Breast epithelium (tissue), 3 donors: ENCODE results near the gene HOXC10.
A peak's percentile ranks its signal among the peaks of the same experiment; 100 is the strongest.

Source experiments
- POLR2A ChIP-seq: fragments of 450-650 bp; IDR thresholded peaks from one replicate; pipeline ENCODE4 v1.6.1; 2016; ENCODE audit warnings: antibody characterized with exemption, mild to moderate bottlenecking, moderate library complexity
- POLR2AphosphoS5 ChIP-seq, 3 donors: sonication (generic); formaldehyde crosslinking; IDR thresholded peaks; one replicate each; pipeline ENCODE4 v1.6.1; 2017; ENCODE audit warnings: antibody characterized with exemption in 3 of 3
- TF ChIP-seq, protein P1 (sequence below), 3 donors: fragments of 450-650 bp; IDR thresholded peaks; one replicate each; pipeline ENCODE4 v1.5.1; 2016 to 2017; ENCODE audit warnings: antibody characterized with exemption in 3 of 3, mild to moderate bottlenecking in 3 of 3, moderate library complexity in 3 of 3

- TF ChIP-seq, protein P1, sequence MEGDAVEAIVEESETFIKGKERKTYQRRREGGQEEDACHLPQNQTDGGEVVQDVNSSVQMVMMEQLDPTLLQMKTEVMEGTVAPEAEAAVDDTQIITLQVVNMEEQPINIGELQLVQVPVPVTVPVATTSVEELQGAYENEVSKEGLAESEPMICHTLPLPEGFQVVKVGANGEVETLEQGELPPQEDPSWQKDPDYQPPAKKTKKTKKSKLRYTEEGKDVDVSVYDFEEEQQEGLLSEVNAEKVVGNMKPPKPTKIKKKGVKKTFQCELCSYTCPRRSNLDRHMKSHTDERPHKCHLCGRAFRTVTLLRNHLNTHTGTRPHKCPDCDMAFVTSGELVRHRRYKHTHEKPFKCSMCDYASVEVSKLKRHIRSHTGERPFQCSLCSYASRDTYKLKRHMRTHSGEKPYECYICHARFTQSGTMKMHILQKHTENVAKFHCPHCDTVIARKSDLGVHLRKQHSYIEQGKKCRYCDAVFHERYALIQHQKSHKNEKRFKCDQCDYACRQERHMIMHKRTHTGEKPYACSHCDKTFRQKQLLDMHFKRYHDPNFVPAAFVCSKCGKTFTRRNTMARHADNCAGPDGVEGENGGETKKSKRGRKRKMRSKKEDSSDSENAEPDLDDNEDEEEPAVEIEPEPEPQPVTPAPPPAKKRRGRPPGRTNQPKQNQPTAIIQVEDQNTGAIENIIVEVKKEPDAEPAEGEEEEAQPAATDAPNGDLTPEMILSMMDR (IDR thresholded peaks at IDR 0.05), result peak in 2 of 3 donors; percentile 33 to 43
- TF ChIP-seq POLR2A (no peak), POLR2AphosphoS5 (IDR thresholded peaks at IDR 0.05) (peak in 1 of 3 donors; percentile 31)
These were observed at the start of gene HOXC10 for GRCh38 chr12:53984901-53985691.
